KOPT-K1 (cell line): ENCODE data around the gene MMRN2.
A peak's percentile ranks its signal among the peaks of the same experiment; 100 is the strongest.
"Not testable (repeated sequence)": the region's sequence is repeated elsewhere in the genome, so short reads cannot be mapped to it uniquely, and the experiment has no call there.

Source experiments
- H3K27ac ChIP-seq: fragments of 200-600 bp; sonication (generic); 2 replicates; pipeline ENCODE4 v1.5.1; 2016; ENCODE audit warnings: antibody characterized with exemption, mild to moderate bottlenecking, low read depth, low read length; ENCODE audit not compliant: poor library complexity, severe bottlenecking
- H3K36me3 ChIP-seq: fragments of 200-600 bp; sonication (generic); 2 replicates; pipeline ENCODE4 v1.5.1; 2017; ENCODE audit warnings: antibody characterized with exemption, mild to moderate bottlenecking, low read length, moderate library complexity; ENCODE audit not compliant: insufficient read depth
- H3K9me3 ChIP-seq: fragments of 200-600 bp; sonication (generic); 2 replicates; pipeline ENCODE4 v1.5.1; 2017; ENCODE audit warnings: antibody characterized with exemption, low read length, mild to moderate bottlenecking; ENCODE audit not compliant: insufficient read depth, poor library complexity, severe bottlenecking

The MMRN2 gene

GRCh38 chr10:86942441-86943315 is 14.7 kb downstream of the MMRN2 start:
- Histone ChIP-seq H3K36me3 (no peaks in the 10 kb centered on the region), H3K9me3 (no peaks in the 10 kb centered on the region), H3K27ac (no peak overlapping the region)

- Histone ChIP-seq H3K27ac (no peak overlapping the region), H3K36me3 (no peaks in the 10 kb centered on the region), H3K9me3 (no peaks in the 10 kb centered on the region)
These were observed 15.4 kb downstream of the MMRN2 start for GRCh38 chr10:86941991-86942421.

GRCh38 chr10:86941426-86941825 is 16.0 kb downstream of the MMRN2 start:
- Histone ChIP-seq H3K9me3 (no peaks in the 10 kb centered on the region), H3K27ac (no peak overlapping the region), H3K36me3 (no peaks in the 10 kb centered on the region)

- no peak overlapping the region for H3K27ac ChIP-seq
- no peaks in the 10 kb centered on the region for H3K9me3 ChIP-seq
- H3K36me3 ChIP-seq: no peaks in the 10 kb centered on the region
These were observed 16.7 kb downstream of the MMRN2 start for GRCh38 chr10:86940677-86941076.

GRCh38 chr10:86940076-86940475 is 17.3 kb downstream of the MMRN2 start:
- H3K9me3 ChIP-seq, H3K36me3 ChIP-seq, H3K27ac ChIP-seq: not testable (repeated sequence)

GRCh38 chr10:86938260-86938659 is 19.2 kb downstream of the MMRN2 start:
- H3K36me3 ChIP-seq: no peaks in the 10 kb centered on the region
- H3K9me3 ChIP-seq: no peaks in the 10 kb centered on the region
- H3K27ac ChIP-seq: no peak overlapping the region

GRCh38 chr10:86937502-86938154 is 19.8 kb downstream of the MMRN2 start:
- Histone ChIP-seq H3K36me3 (no peaks in the 10 kb centered on the region), H3K27ac (no peak overlapping the region)

GRCh38 chr10:86936661-86937501 is 20.5 kb downstream of the MMRN2 start:
- H3K27ac ChIP-seq: no peak overlapping the region
- no peaks in the 10 kb centered on the region for H3K36me3 ChIP-seq
- H3K9me3 ChIP-seq: no peaks in the 10 kb centered on the region

More at GRCh38 chr10:86937502-86938154, 19.8 kb downstream of the MMRN2 start:
- no peaks in the 10 kb centered on the region for H3K9me3 ChIP-seq

- peaks cover 11% of the 10 kb centered on the region for H3K36me3 ChIP-seq
- not testable (repeated sequence) for H3K9me3 ChIP-seq, H3K27ac ChIP-seq
These were observed 23.2 kb downstream of the MMRN2 start for GRCh38 chr10:86934162-86934711.

- H3K27ac ChIP-seq: peak overlapping the region; percentile 13
- H3K9me3 ChIP-seq: no peaks in the 10 kb centered on the region
- peaks cover 22% of the 10 kb centered on the region for H3K36me3 ChIP-seq
These were observed 24.7 kb downstream of the MMRN2 start for GRCh38 chr10:86932674-86933073.

GRCh38 chr10:86931872-86932271 is 25.5 kb downstream of the MMRN2 start:
- Histone ChIP-seq H3K27ac (no peak overlapping the region), H3K36me3 (peaks cover 22% of the 10 kb centered on the region), H3K9me3 (no peaks in the 10 kb centered on the region)

GRCh38 chr10:86929468-86930380 is 27.7 kb downstream of the MMRN2 start:
- H3K9me3 ChIP-seq: no peaks in the 10 kb centered on the region
- peaks cover 22% of the 10 kb centered on the region for H3K36me3 ChIP-seq
- no peak overlapping the region for H3K27ac ChIP-seq

GRCh38 chr10:86922553-86922961 is 34.9 kb downstream of the MMRN2 start:
- no peak overlapping the region for H3K27ac ChIP-seq
- H3K9me3 ChIP-seq: no peaks in the 10 kb centered on the region
- H3K36me3 ChIP-seq: peaks cover 55% of the 10 kb centered on the region

GRCh38 chr10:86918022-86918471 is 39.4 kb downstream of the MMRN2 start:
- no peaks in the 10 kb centered on the region for H3K9me3 ChIP-seq
- H3K27ac ChIP-seq: no peak overlapping the region
- H3K36me3 ChIP-seq: peaks cover 82% of the 10 kb centered on the region
